ENCODE data around the gene MAPK6. TPM values are rescaled to one million over a fixed set of nuclear protein-coding genes. Genes with fewer than 3 reads are reported as not detected.
A peak's percentile ranks its signal among the peaks of the same experiment; 100 is the strongest.

Gene MAPK6
- polyA plus RNA-seq, 1 donor (not counting 4 experiments of a cell fraction or from before 2014, with no cell fraction given), result 103 TPM

- Histone ChIP-seq H3K4me3 (ENCODE audit: control insufficient read depth in 2 of 3, extremely low read depth in 1 of 3, insufficient read depth in 2 of 3, low read depth in 1 of 3, low read length in 3 of 3) (no peak overlapping the region), H3K27ac (ENCODE audit: control insufficient read depth, insufficient read depth, low read length) (peak overlapping the region; percentile 82), H3K79me2 (ENCODE audit: control insufficient read depth, insufficient read depth, low read length) (no peaks in the 10 kb centered on the region), H3K27me3 (ENCODE audit: control insufficient read depth, extremely low read depth, insufficient read depth, low read length) (no peaks in the 10 kb centered on the region), H4K20me1 (ENCODE audit: control insufficient read depth, extremely low read depth, insufficient read depth, low read length) (no peaks in the 10 kb centered on the region), H3K9me1 (ENCODE audit: control insufficient read depth, extremely low read depth, insufficient read depth, low read length) (no peaks in the 10 kb centered on the region), H2AFZ (ENCODE audit: control insufficient read depth, low read length) (no peak overlapping the region), H3K36me3 (ENCODE audit: control insufficient read depth in 2 of 2, extremely low read depth in 1 of 2, insufficient read depth in 2 of 2, low read length in 2 of 2) (peaks cover under 1 to 10% of the 10 kb centered on the region in 2 experiments), H3K9ac (ENCODE audit: control insufficient read depth, extremely low read depth, insufficient read depth, low read length) (peak overlapping the region; percentile 16), H3K4me1 (ENCODE audit: control insufficient read depth, extremely low read depth, insufficient read depth, low read length) (peaks cover 57% of the 10 kb centered on the region), H3K9me3 (ENCODE audit: control insufficient read depth, low read depth, low read length) (no peaks in the 10 kb centered on the region), H3K4me2 (ENCODE audit: control insufficient read depth, extremely low read depth, insufficient read depth, low read depth, low read length) (peak overlapping the region; percentile 51)
- TF ChIP-seq EZH2 (IDR thresholded peaks at IDR 0.05; ENCODE audit: low read length), result no peak
- TF ChIP-seq, protein P1, sequence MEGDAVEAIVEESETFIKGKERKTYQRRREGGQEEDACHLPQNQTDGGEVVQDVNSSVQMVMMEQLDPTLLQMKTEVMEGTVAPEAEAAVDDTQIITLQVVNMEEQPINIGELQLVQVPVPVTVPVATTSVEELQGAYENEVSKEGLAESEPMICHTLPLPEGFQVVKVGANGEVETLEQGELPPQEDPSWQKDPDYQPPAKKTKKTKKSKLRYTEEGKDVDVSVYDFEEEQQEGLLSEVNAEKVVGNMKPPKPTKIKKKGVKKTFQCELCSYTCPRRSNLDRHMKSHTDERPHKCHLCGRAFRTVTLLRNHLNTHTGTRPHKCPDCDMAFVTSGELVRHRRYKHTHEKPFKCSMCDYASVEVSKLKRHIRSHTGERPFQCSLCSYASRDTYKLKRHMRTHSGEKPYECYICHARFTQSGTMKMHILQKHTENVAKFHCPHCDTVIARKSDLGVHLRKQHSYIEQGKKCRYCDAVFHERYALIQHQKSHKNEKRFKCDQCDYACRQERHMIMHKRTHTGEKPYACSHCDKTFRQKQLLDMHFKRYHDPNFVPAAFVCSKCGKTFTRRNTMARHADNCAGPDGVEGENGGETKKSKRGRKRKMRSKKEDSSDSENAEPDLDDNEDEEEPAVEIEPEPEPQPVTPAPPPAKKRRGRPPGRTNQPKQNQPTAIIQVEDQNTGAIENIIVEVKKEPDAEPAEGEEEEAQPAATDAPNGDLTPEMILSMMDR (optimal IDR thresholded peaks at IDR 0.05 in 1 of 3, IDR thresholded peaks at IDR 0.05 in 1 of 3, conservative IDR thresholded peaks at IDR 0.05 in 1 of 3; ENCODE audit: extremely low read depth in 1 of 3, insufficient read depth in 2 of 3, low read length in 3 of 3), result no peak
- DNase-seq (ENCODE audit: low read depth, low spot score), result peak; percentile 77
- dilution Hi-C loops (cut with MboI; ENCODE audit: extremely low pct_ligation_motif_present, low sequenced_read_pairs), result no loop called here
- peak; percentile 80 for FAIRE-seq
These were observed 49.1 kb downstream of the MAPK6 start for GRCh38 chr15:52068004-52068615.

GRCh38 chr15:52069559-52069958 lies 50.5 kb downstream of the MAPK6 start:
- DNase-seq (ENCODE audit: low read depth, low spot score) (peak; percentile 73), FAIRE-seq (peak; percentile 91)
- Histone ChIP-seq H3K36me3 (ENCODE audit: control insufficient read depth in 2 of 2, extremely low read depth in 1 of 2, insufficient read depth in 2 of 2, low read length in 2 of 2) (peaks cover 0 to 5% of the 10 kb centered on the region in 2 experiments), H3K4me2 (ENCODE audit: control insufficient read depth, extremely low read depth, insufficient read depth, low read depth, low read length) (peak overlapping the region; percentile 37), H2AFZ (ENCODE audit: control insufficient read depth, low read length) (no peak overlapping the region), H3K4me3 (ENCODE audit: control insufficient read depth in 2 of 3, extremely low read depth in 1 of 3, insufficient read depth in 2 of 3, low read depth in 1 of 3, low read length in 3 of 3) (no peak overlapping the region), H3K9me3 (ENCODE audit: control insufficient read depth, low read depth, low read length) (no peaks in the 10 kb centered on the region), H3K4me1 (ENCODE audit: control insufficient read depth, extremely low read depth, insufficient read depth, low read length) (peaks cover 59% of the 10 kb centered on the region), H3K79me2 (ENCODE audit: control insufficient read depth, insufficient read depth, low read length) (no peaks in the 10 kb centered on the region), H3K9ac (ENCODE audit: control insufficient read depth, extremely low read depth, insufficient read depth, low read length) (peak overlapping the region; percentile 2), H3K9me1 (ENCODE audit: control insufficient read depth, extremely low read depth, insufficient read depth, low read length) (no peaks in the 10 kb centered on the region), H3K27ac (ENCODE audit: control insufficient read depth, insufficient read depth, low read length) (peak overlapping the region; percentile 82), H4K20me1 (ENCODE audit: control insufficient read depth, extremely low read depth, insufficient read depth, low read length) (no peaks in the 10 kb centered on the region), H3K27me3 (ENCODE audit: control insufficient read depth, extremely low read depth, insufficient read depth, low read length) (no peaks in the 10 kb centered on the region)
- dilution Hi-C loops (cut with MboI; ENCODE audit: extremely low pct_ligation_motif_present, low sequenced_read_pairs), result no loop called here
- TF ChIP-seq, protein P1 (optimal IDR thresholded peaks at IDR 0.05 in 1 of 3, IDR thresholded peaks at IDR 0.05 in 1 of 3, conservative IDR thresholded peaks at IDR 0.05 in 1 of 3; ENCODE audit: extremely low read depth in 1 of 3, insufficient read depth in 2 of 3, low read length in 3 of 3), result no peak
- no peak for TF ChIP-seq EZH2 (IDR thresholded peaks at IDR 0.05; ENCODE audit: low read length)
